VCaP (cell line): ENCODE measurements around the gene GSTA3.
"Not testable (repeated sequence)": the region's sequence is repeated elsewhere in the genome, so short reads cannot be mapped to it uniquely, and the experiment has no call there.

Experiments used
- H3K27ac ChIP-seq: fragments of 450-650 bp; 2 replicates; pipeline ENCODE4 v1.5.1; 2017
- CTCF ChIP-seq: fragments of 450-650 bp; conservative IDR thresholded peaks from 2 replicates; pipeline ENCODE4 v1.5.1; 2017; ENCODE audit warnings: mild to moderate bottlenecking, moderate library complexity

The GSTA3 gene

GRCh38 chr6:52868240-52868639, 41.3 kb downstream of the GSTA3 start:
- no peak for TF ChIP-seq CTCF

GRCh38 chr6:52861151-52861550, 48.3 kb downstream of the GSTA3 start:
- not testable (repeated sequence) for H3K27ac ChIP-seq

More at GRCh38 chr6:52868240-52868639, 41.3 kb downstream of the GSTA3 start:
- H3K27ac ChIP-seq, result no peak overlapping the region

- TF ChIP-seq CTCF, result no peak
- H3K27ac ChIP-seq, result no peak overlapping the region
Measured at GRCh38 chr6:52858416-52858815, 51.1 kb downstream of the GSTA3 start.

- H3K27ac ChIP-seq, result not testable (repeated sequence)
Measured at GRCh38 chr6:52856137-52856536, 53.4 kb downstream of the GSTA3 start.

- no peak overlapping the region for H3K27ac ChIP-seq
- TF ChIP-seq CTCF, result no peak
Measured at GRCh38 chr6:52849137-52849536, 60.4 kb downstream of the GSTA3 start.
